ENCODE data around the gene SLITRK6.

- TF ChIP-seq, protein P1, sequence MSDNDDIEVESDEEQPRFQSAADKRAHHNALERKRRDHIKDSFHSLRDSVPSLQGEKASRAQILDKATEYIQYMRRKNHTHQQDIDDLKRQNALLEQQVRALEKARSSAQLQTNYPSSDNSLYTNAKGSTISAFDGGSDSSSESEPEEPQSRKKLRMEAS (IDR thresholded peaks at IDR 0.05) = no peak
- TF ChIP-seq CTCF (IDR thresholded peaks at IDR 0.05; ENCODE audit: control extremely low read depth in 1 of 3, insufficient read depth in 1 of 3, low read depth in 1 of 3, low read length in 3 of 3) = no peak
- TF ChIP-seq SUZ12 (IDR thresholded peaks at IDR 0.05; ENCODE audit: low read length) = no peak
- TF ChIP-seq SP1 (IDR thresholded peaks at IDR 0.05; ENCODE audit: low read depth, low read length) = no peak
- TF ChIP-seq, protein P2, sequence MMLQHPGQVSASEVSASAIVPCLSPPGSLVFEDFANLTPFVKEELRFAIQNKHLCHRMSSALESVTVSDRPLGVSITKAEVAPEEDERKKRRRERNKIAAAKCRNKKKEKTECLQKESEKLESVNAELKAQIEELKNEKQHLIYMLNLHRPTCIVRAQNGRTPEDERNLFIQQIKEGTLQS (IDR thresholded peaks at IDR 0.05; ENCODE audit: insufficient read depth, low read depth, low read length) = no peak
- TF ChIP-seq CHD2 (IDR thresholded peaks at IDR 0.05; ENCODE audit: low read length) = no peak
- TF ChIP-seq TAF1 (IDR thresholded peaks at IDR 0.05; ENCODE audit: low read depth, low read length) = no peak
- TF ChIP-seq HDAC6 (IDR thresholded peaks at IDR 0.05; ENCODE audit: low read depth, low read length) = no peak
- no peak for TF ChIP-seq POLR2A (IDR thresholded peaks at IDR 0.05; ENCODE audit: control extremely low read depth in 1 of 2, low read depth in 2 of 2, low read length in 2 of 2)
- TF ChIP-seq ZNF274 (IDR thresholded peaks at IDR 0.05; ENCODE audit: borderline replicate concordance, extremely low read depth, low read length) = no peak
- TF ChIP-seq POLR2AphosphoS5 (IDR thresholded peaks at IDR 0.05; ENCODE audit: low read depth, low read length) = no peak
These were observed 42.2 kb upstream of the SLITRK6 start for GRCh38 chr13:85841427-85841826.

Measured in H1 (cell line).